GM10266 (cell line): ENCODE measurements around the gene UACA.

ENCODE experiments used
- DNase-seq: peaks from one replicate; pipeline ENCODE4 v3.0.0; 2012; ENCODE audit errors: extremely low spot score
- TF ChIP-seq, protein P1 (sequence below): IDR thresholded peaks from 2 replicates; pipeline ENCODE4 v1.5.1; 2012; ENCODE audit warnings: mild to moderate bottlenecking, low read depth; ENCODE audit not compliant: control insufficient read depth, insufficient read depth; ENCODE audit errors: missing control alignments

The UACA gene

GRCh38 chr15:70768257-70768883 is 5.0 kb upstream of the UACA start:
- TF ChIP-seq, protein P1, sequence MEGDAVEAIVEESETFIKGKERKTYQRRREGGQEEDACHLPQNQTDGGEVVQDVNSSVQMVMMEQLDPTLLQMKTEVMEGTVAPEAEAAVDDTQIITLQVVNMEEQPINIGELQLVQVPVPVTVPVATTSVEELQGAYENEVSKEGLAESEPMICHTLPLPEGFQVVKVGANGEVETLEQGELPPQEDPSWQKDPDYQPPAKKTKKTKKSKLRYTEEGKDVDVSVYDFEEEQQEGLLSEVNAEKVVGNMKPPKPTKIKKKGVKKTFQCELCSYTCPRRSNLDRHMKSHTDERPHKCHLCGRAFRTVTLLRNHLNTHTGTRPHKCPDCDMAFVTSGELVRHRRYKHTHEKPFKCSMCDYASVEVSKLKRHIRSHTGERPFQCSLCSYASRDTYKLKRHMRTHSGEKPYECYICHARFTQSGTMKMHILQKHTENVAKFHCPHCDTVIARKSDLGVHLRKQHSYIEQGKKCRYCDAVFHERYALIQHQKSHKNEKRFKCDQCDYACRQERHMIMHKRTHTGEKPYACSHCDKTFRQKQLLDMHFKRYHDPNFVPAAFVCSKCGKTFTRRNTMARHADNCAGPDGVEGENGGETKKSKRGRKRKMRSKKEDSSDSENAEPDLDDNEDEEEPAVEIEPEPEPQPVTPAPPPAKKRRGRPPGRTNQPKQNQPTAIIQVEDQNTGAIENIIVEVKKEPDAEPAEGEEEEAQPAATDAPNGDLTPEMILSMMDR = no peak
- no peak for DNase-seq

DNA sequence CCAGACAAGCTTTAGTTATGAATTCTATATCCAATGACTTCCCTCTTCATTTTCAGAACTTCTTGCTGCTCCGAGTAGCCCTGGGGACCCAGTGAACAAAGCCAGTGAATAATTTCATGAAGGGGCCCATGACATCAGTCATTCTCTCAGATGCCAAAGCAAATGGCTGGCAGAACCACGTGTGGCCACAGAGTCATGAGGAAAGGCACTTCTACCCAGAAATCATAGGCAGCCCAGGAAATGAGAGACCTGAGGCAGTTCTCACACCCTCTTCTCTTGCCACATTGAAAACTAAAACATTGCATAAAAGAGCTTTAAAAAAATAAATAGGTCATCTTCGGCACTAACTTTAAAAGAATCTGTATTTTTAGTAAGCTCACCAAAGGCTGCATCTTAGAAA is 4.3 kb upstream of the UACA start:
- TF ChIP-seq, protein P1 = no peak
- no peak for DNase-seq

DNA sequence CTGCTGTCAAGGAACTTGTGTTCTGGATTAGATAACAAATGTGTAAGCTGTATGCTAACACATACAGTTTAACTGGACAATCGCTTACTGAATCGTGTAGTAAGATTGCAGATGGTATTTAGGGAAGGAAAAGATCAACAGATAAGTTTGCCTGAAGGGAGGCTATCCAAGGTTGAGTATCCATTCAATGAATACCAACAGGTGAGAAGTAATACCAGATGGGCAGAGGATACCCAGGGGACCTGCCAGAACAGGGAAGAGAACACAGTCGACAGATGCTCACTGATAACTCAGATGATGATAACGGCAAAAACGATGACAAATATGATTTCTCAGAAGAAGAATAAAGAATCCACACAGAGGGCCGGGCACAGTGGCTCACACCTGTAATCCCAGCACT is 3.2 kb upstream of the UACA start:
- DNase-seq = no peak
- TF ChIP-seq, protein P1 = no peak

DNA sequence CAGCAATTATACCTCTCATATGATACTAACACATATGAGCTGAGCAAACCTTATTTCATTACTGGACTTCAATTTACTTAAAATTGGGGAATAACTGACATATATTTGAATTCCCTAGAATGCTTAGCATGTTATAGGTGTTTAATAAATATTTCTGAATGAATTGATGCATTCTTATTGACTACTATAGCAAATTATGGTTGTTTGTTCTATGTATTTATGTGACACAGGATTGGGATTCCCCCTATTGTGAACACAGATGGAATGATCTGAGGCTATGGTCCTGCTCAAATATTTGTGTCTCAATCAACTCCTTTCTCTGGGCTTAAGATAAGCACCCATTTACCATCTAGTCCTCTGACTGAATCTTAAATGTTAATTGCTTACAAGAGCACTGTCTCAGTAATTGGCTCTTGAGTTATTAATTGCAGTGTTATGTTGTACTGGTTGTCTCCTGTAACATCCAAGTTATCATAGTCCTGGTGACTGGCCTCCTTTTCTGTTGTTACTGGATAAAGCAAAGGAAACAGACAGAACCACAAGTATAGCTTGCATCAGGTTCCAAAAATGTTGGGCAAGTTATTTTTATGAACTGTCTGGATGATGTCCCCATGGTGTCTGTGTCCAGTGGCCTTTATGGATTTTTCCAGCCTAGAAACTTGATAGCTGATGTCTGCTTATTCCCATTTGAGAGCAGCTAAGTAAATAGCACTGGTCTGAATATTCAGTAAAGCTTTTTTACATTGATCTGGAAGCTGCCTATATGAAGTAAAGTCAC is 2.3 kb upstream of the UACA start:
- TF ChIP-seq, protein P1 = no peak
- DNase-seq = no peak

DNA sequence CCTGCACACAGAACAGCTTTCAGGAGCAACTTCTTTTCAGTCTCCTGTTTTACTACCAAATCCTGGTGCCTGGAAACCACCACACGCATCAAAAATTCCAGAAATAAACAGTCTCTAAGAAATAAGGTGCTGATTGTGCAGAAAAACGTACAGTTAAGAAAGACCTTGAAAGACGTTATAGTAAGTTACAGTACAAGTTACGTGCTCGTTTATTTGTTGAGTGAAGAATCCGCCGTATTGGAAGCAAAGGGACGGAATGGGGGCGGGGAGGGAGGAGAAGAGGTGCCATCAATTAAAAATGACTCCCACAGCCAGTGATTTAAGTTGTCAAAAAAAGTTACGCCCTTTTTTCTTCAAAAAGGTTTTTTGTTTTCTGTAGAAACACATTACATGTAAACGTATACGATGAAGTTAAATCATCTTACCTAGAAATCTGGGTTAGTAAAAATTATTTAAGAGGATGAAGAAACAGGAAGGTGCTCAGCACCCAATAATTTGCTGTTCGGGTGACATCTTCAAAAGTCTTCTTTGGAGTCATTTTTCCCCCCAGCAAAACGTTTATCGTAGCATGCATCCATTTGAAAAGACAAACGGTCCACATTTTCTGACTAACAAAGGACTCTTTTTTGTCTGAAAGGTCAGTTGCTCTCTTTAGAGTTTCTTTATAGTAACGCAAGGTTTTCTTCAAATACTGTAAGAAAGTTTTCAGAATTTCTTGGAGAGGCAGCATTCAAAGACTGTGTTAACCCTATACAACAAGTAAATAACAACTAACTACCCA is 782 bp upstream of the UACA start:
- TF ChIP-seq, protein P1 = no peak
- DNase-seq = no peak

GRCh38 chr15:70762469-70763119 is 764 bp downstream of the UACA start:
- TF ChIP-seq, protein P1 = no peak

More at GRCh38 chr15:70762469-70763119, 764 bp downstream of the UACA start:
- no peak for DNase-seq
